SU-DHL-6 (cell line): ENCODE measurements around the gene SAMD10.

Experiments used
- H2AFZ ChIP-seq: fragments of 200-600 bp; sonication (generic); 2 replicates; pipeline ENCODE4 v1.6.1; 2014; ENCODE audit warnings: low read depth, mild to moderate bottlenecking, moderate library complexity, mixed read lengths, antibody characterized with exemption, low read length; ENCODE audit not compliant: severe bottlenecking
- H3F3A ChIP-seq: fragments of 200-600 bp; shearing (Covaris generic); 2 replicates; pipeline ENCODE4 v1.6.0; 2016; ENCODE audit warnings: antibody characterized with exemption, mild to moderate bottlenecking; ENCODE audit not compliant: insufficient read depth
- H3K27ac ChIP-seq: fragments of 200-600 bp; sonication (generic); 2 replicates; pipeline ENCODE4 v1.5.1; 2016; ENCODE audit warnings: low read depth, mild to moderate bottlenecking, low read length, moderate library complexity, mixed read lengths
- H3K27me3 ChIP-seq: fragments of 200-600 bp; sonication (generic), shearing (Covaris generic); 2 replicates; pipeline ENCODE4 v1.6.0; 2014; ENCODE audit warnings: mild to moderate bottlenecking, low read length
- H3K36me3 ChIP-seq: fragments of 200-600 bp; sonication (generic); 2 replicates; pipeline ENCODE4 v1.6.1; 2014; ENCODE audit warnings: mild to moderate bottlenecking, low read length, mixed read lengths
- H3K4me2 ChIP-seq: fragments of 300-600, 200-600 bp; shearing (Covaris generic), sonication (generic); 2 replicates; pipeline ENCODE4 v1.6.0; 2014; ENCODE audit warnings: low read length, low read depth, mild to moderate bottlenecking; ENCODE audit not compliant: poor library complexity, severe bottlenecking
- H3K4me3 ChIP-seq: fragments of 200-600 bp; sonication (generic); 2 replicates; pipeline ENCODE4 v1.5.1; 2014; ENCODE audit warnings: antibody characterized with exemption, low read length, mild to moderate bottlenecking, mixed read lengths; ENCODE audit not compliant: insufficient read depth, poor library complexity, severe bottlenecking
- H3K79me2 ChIP-seq: fragments of 200-600 bp; sonication (generic); 2 replicates; pipeline ENCODE4 v1.6.1; 2014; ENCODE audit warnings: mild to moderate bottlenecking, low read length, moderate library complexity; ENCODE audit not compliant: insufficient read depth
- H3K9ac ChIP-seq: fragments of 200-600 bp; sonication (generic); 2 replicates; pipeline ENCODE4 v1.7.0; 2014; ENCODE audit warnings: mild to moderate bottlenecking, low read length
- H3K9me2 ChIP-seq: fragments of 200-600 bp; sonication (generic); replicated peaks from 2 replicates; pipeline ENCODE4 v1.6.1; 2014; ENCODE audit warnings: low read length; ENCODE audit not compliant: insufficient read depth
- H3K9me3 ChIP-seq: fragments of 200-600 bp; sonication (generic); 2 replicates; pipeline ENCODE4 v1.6.1; 2014; ENCODE audit warnings: low read length, mixed read lengths; ENCODE audit not compliant: insufficient read depth
- H4K20me1 ChIP-seq: fragments of 200-600 bp; sonication (generic); 2 replicates; pipeline ENCODE4 v1.6.1; 2014; ENCODE audit warnings: low read depth, mild to moderate bottlenecking, antibody characterized with exemption, low read length, moderate library complexity, mixed read lengths
- CTCF ChIP-seq: fragments of 200-600 bp; sonication (generic); IDR thresholded peaks from one replicate; pipeline ENCODE4 v1.5.1; 2017; ENCODE audit warnings: antibody characterized with exemption, mild to moderate bottlenecking, low read length, moderate library complexity; ENCODE audit not compliant: insufficient read depth, poor library complexity, severe bottlenecking
- EZH2phosphoT487 ChIP-seq: fragments of 200-600 bp; sonication (generic), shearing (Covaris generic); conservative IDR thresholded peaks from 2 replicates; pipeline ENCODE4 v1.6.1; 2018; ENCODE audit warnings: mild to moderate bottlenecking, antibody characterized with exemption, low read length, moderate library complexity, mixed read lengths

The SAMD10 gene

GRCh38 chr20:63959699-63960075, 19.8 kb downstream of the SAMD10 start:
- Histone ChIP-seq H3K4me2 (no peak overlapping the region), H4K20me1 (no peaks in the 10 kb centered on the region), H2AFZ (no peak overlapping the region), H3K36me3 (no peaks in the 10 kb centered on the region), H3K9me3 (peaks cover 5% of the 10 kb centered on the region; the same call in 1 of the 2 replicates), H3K79me2 (peaks cover 13% of the 10 kb centered on the region), H3K27me3 (no peaks in the 10 kb centered on the region), H3K9me2 (no peaks in the 10 kb centered on the region), H3K9ac (no peak overlapping the region), H3K4me3 (no peak overlapping the region), H3F3A (peaks cover 6% of the 10 kb centered on the region; the same call in 1 of the 2 replicates), H3K27ac (no peak overlapping the region)
- TF ChIP-seq EZH2phosphoT487 (no peak), CTCF (no peak)

GRCh38 chr20:63958964-63959698, 20.3 kb downstream of the SAMD10 start:
- TF ChIP-seq CTCF (no peak), EZH2phosphoT487 (no peak)
- Histone ChIP-seq H2AFZ (no peak overlapping the region), H3K79me2 (peaks cover 19% of the 10 kb centered on the region), H3K9me3 (no peaks in the 10 kb centered on the region), H3K27ac (no peak overlapping the region), H3K4me2 (no peak overlapping the region), H4K20me1 (no peaks in the 10 kb centered on the region), H3K9ac (no peak overlapping the region), H3K36me3 (no peaks in the 10 kb centered on the region), H3K9me2 (no peaks in the 10 kb centered on the region), H3K27me3 (no peaks in the 10 kb centered on the region), H3K4me3 (no peak overlapping the region), H3F3A (peaks cover 6% of the 10 kb centered on the region; the same call in 1 of the 2 replicates)

- Histone ChIP-seq H3K9ac (no peak overlapping the region), H3K9me3 (no peaks in the 10 kb centered on the region), H3K9me2 (no peaks in the 10 kb centered on the region), H3K4me3 (no peak overlapping the region), H4K20me1 (no peaks in the 10 kb centered on the region), H3K36me3 (no peaks in the 10 kb centered on the region), H3K4me2 (no peak overlapping the region), H3K79me2 (peaks cover 24% of the 10 kb centered on the region), H2AFZ (no peak overlapping the region), H3K27ac (no peak overlapping the region), H3K27me3 (no peaks in the 10 kb centered on the region), H3F3A (peaks cover 6% of the 10 kb centered on the region; the same call in 1 of the 2 replicates)
- TF ChIP-seq CTCF (no peak), EZH2phosphoT487 (no peak)
Observed at GRCh38 chr20:63958471-63958870, 21.0 kb downstream of the SAMD10 start.
